ENCODE measurements around the gene PRAC1. TPM values are rescaled to one million over a fixed set of nuclear protein-coding genes. Genes with fewer than 3 reads are reported as not detected.

PRAC1 gene
- total RNA-seq, 1 experiment from 2014 or later: not detected

DNA sequence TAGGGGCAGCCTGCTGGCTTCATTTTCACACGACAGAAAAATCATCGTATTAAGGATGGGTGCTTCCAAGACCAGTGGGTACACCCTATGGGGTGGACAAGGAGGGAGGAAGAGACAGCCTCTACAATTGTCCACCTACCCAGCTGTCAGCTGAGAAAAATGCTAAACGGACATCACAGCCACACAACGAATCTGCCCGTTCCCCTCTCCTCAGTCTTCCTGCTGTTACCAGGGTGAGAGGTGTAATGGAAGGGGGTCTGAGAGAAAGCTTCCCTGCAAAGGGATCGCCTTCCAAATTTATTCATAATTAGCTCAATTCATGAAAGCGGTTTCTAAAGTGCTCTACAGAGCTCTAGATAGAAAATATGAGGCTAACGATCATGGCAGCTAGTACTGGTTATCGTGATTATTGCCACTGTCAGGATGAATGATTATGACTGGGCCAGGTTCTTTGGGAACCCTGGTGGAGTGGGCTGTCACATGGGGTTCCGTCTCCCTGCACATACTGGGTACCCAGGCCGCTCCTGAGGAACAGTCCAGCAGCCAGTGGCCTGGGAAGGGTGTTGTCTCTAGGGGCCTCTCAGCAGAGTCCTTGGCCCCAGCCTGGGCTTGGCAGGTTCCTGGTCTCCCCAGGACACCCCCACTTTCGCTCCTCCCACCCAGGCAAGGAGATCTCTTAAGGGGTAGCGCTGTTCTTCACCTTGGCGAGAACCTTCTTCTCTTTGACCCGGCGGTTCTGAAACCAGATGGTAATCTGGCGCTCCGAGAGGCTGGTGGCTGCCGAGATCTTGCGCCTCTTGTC, 4.0 kb upstream of the PRAC1 start:
- Histone ChIP-seq H3K9me3 (replicated peaks) (no peaks in the 10 kb centered on the region), H3K27me3 (replicated peaks) (peaks cover 95% of the 10 kb centered on the region), H3K27ac (no peak overlapping the region), H3K36me3 (no peaks in the 10 kb centered on the region), H3K4me3 (no peak overlapping the region), H3K4me1 (replicated peaks) (peaks cover 9% of the 10 kb centered on the region)
- no peak for DNase-seq (ENCODE audit: low read depth in 1 of 2, low spot score in 2 of 2)

DNA sequence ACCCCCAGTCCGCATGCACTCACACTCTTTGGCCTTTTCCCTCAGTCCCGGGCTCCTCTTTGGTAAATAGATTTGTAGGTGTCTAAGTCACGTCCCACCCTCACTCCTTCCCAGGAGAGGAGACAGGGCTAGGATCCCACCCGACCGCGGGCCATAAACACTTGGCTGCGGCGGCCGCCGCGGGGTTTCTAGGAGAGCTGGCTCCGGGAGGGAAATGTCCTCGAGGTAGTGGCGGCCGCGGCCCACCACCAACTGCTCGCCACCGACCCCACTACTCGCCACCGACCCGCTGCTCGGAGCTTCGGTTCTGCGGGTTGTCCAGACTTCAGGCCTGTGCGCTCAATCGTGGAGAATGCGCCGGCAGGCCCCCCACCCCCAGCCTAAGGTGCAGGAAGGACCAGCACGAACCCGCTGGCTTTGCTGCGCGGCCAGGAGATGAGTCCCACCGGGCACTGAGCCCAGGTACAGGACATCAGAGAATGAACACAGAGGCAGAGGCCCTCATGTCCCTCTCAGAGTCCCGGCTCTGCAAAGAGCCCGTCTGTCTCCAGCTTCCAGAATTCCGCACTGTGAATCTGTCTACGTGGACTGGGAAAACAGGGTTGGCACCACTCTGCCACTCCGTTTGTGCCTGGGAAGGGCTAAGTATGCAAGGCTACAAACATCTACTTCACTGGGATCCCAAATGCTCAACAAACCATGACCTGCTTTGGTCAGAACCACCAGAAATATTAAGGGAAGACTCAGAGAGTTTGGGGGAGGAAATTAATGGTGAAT, 3.2 kb upstream of the PRAC1 start:
- peaks cover 9% of the 10 kb centered on the region for H3K4me1 ChIP-seq (replicated peaks)
- H3K9me3 ChIP-seq (replicated peaks): no peaks in the 10 kb centered on the region
- no peaks in the 10 kb centered on the region for H3K36me3 ChIP-seq
- DNase-seq (ENCODE audit: low read depth in 1 of 2, low spot score in 2 of 2): no peak
- no peak overlapping the region for H3K4me3 ChIP-seq
- H3K27me3 ChIP-seq (replicated peaks): peaks cover 98% of the 10 kb centered on the region
- H3K27ac ChIP-seq: no peak overlapping the region

DNA sequence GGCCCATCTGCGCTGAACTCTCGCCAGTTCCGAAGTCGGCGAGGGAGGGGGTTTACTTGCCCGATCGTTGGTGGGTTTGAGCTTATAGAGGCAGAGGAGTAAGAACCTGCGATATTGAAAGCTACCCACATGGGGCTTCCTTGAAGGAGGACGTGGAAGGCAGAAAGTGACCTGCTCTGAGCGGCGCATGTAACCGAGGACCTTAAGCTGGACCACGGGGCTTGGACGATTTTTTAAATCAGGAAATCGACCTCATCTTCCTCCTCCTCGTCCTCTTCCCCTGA, 2.6 kb upstream of the PRAC1 start:
- peaks cover 98% of the 10 kb centered on the region for H3K27me3 ChIP-seq (replicated peaks)
- no peak overlapping the region for H3K27ac ChIP-seq
- no peaks in the 10 kb centered on the region for H3K36me3 ChIP-seq
- H3K9me3 ChIP-seq (replicated peaks): no peaks in the 10 kb centered on the region
- H3K4me3 ChIP-seq: no peak overlapping the region
- peaks cover 9% of the 10 kb centered on the region for H3K4me1 ChIP-seq (replicated peaks)
- no peak for DNase-seq (ENCODE audit: low read depth in 1 of 2, low spot score in 2 of 2)

DNA sequence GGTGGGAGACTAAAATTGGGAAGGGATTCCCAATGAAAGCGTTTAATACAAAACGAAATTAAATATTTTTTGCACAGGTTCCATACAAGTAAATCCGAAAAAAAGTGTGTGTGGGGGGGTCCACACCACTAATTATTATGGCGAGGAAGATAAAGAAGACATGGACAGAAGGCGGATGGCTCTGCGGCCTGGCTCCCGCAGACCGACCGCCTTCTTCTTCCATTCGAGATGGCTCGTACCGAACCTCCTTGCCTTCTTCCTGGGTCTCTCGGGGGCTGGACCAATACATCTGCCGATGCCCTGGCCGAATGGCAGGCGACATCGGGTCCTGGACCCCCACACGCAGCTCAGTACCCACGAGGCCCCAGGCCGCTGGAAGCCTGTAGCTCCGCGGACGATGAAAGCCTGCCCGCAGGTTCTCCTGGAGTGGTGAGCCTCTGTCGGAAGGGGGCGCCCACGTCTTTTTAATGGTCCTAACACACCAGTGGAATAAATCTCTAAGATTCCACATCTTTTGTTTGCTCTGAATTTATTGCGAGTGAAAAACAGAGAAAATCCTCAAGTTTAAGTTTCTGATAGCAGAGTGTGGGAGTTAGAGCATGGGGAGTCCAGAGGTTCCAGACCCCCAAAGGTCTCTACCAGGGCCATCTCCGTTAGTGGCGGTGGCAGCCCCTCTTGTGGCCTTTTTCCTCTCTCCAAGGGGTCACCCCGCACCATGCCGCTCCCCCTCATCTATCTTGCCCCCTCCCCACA, 2.1 kb upstream of the PRAC1 start:
- no peaks in the 10 kb centered on the region for H3K9me3 ChIP-seq (replicated peaks)
- H3K4me3 ChIP-seq: no peak overlapping the region
- no peak overlapping the region for H3K27ac ChIP-seq
- DNase-seq (ENCODE audit: low read depth in 1 of 2, low spot score in 2 of 2): peak; percentile 40 to 82
- peaks cover 9% of the 10 kb centered on the region for H3K4me1 ChIP-seq (replicated peaks)
- H3K36me3 ChIP-seq: no peaks in the 10 kb centered on the region
- H3K27me3 ChIP-seq (replicated peaks): peaks cover 98% of the 10 kb centered on the region

DNA sequence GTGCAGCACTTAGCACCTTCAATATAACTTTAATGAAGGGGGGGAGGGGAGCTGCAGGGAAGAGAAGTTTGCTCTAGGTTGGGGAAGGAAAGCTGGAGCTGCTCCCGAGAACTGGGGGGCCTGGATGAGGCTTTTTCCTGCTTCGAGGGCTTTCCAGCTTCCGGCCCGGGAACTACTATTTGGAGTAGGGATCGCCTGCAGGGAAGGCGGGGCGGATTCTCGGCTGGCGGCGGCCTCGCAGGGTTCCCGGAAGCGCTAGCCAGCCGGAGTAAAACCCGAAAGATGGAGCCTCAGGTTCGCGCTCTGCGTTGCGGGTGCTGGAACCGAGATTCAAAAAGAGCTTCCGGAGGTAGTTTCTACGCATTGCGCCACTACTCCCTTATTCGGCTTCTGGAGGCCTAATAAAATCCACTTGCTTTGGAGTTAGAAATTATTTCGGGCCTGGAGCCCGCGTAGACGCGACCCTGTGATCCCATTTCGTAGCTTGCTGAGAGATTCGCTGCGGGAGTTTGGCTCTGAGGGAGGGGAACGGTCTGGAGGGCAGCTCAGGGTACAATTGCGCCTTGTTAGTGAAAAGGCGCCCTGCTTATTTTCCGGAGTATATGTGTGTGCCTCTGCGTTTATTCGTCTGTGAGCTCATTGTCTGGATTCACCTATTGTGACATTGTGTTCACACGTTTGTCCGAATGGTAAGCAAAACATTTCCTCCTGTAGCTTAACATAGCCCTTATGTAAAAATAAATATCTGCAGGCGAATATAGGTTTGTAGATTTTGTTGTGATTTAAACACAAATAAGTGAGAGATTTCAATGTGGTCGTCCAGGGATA, 1.3 kb upstream of the PRAC1 start:
- peaks cover 100% of the 10 kb centered on the region for H3K27me3 ChIP-seq (replicated peaks)
- H3K27ac ChIP-seq: no peak overlapping the region
- H3K4me3 ChIP-seq: no peak overlapping the region
- H3K9me3 ChIP-seq (replicated peaks): peaks cover 7% of the 10 kb centered on the region
- no peak for DNase-seq (ENCODE audit: low read depth in 1 of 2, low spot score in 2 of 2)
- H3K36me3 ChIP-seq: no peaks in the 10 kb centered on the region
- peaks cover 7% of the 10 kb centered on the region for H3K4me1 ChIP-seq (replicated peaks)

DNA sequence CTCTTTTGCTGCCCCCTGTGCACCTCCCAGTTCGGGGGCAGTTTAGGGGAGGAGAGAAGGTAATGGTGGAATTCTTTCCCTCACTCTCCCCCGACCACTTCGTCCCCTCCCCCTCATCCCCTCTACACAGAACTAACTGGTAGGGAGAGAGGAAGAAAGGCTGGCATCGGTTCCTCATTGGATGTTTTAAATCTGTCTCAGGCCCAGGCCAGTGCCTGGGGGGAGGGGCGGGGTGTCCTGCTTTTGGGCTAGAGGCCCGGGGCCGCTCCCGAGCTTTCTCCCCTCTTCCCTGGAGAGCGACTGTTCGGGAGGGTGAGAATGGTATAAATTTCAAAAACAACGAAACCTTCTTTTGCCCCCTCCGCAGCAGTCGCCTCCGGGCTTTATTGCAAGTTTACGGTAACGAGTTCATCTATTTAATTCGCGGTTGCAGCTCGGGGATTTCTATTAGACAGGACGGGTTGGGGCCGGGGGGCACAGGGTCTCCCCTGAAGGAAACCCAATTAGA, 651 bp upstream of the PRAC1 start, which contains the start of gene PRAC2:
PRAC2 (plus strand) TSS at position 271 of the 508 bp plus-strand sequence. CDS start 1,226 bp downstream, outside the sequence.
- Histone ChIP-seq H3K4me1 (replicated peaks) (peaks cover under 1% of the 10 kb centered on the region; the same call in 1 of the 2 replicates), H3K27ac (no peak within 1 kb of the TSS), H3K9me3 (replicated peaks) (peaks cover 7% of the 10 kb centered on the region), H3K4me3 (no peak within 1 kb of the TSS), H3K27me3 (replicated peaks) (peaks cover 99% of the 10 kb centered on the region), H3K36me3 (no peaks in the 10 kb centered on the region)
- no peak for DNase-seq (ENCODE audit: low read depth in 1 of 2, low spot score in 2 of 2)

DNA sequence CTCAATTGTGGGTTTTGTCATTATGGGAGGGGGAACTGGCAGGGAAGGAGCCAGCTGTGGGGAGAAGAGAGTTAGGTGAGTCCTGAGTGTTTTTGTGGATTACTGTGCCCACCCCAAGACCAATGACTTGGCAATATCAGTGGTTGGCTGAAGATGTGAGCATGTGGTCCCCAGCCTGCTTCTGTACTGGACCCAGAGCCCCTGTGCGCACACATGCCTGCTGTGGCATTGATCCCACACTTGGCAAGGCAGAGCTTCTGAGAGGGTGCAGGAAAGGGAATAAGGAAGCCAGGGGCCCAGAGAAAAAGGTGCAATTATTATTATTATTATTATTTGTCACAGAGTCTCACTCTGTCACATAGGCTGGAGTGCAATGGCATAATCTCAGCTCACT, 1.3 kb downstream of the PRAC1 start:
- no peak for DNase-seq (ENCODE audit: low read depth in 1 of 2, low spot score in 2 of 2)
- H3K4me1 ChIP-seq (replicated peaks): no peaks in the 10 kb centered on the region

DNA sequence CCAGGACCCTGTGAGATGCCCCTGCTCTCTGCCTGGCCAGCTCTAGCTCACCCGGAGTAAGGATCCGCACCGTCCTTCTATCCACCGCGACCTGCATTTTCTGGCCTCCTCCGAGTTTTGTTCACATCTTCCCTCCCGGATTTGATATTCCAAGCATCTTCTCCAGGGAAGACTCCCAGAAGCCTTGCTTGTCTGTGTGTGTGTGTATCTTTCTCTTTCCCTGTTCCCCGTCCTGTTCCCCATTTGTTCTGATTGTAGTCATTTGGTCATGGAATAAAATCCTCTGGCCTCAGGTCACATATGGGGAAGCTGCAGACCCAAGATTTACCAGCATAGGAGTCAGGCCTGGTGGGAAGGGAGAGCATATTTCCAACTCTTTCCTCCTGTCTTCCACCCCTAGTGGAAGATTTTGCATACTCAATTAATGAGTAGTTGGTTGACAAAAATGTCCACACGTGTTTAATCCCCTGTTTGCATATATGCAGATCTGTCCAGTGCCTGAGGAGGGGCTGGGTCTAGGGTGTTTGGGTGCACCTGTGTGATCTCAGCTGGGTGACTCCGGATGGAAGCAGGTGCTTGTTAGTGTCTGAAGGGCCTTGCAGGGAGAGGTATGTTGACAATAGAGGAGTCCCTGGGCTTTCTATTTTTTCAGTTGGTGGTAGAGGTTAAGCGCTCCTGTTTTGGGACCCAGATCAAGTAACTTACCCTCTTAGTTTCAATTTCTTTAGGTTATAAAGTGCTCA, 1.9 kb downstream of the PRAC1 start:
- Histone ChIP-seq H3K9me3 (replicated peaks) (peaks cover 7% of the 10 kb centered on the region), H3K4me1 (replicated peaks) (no peaks in the 10 kb centered on the region), H3K27ac (no peak overlapping the region), H3K27me3 (replicated peaks) (peaks cover 97% of the 10 kb centered on the region), H3K36me3 (no peaks in the 10 kb centered on the region), H3K4me3 (no peak overlapping the region)
- no peak for DNase-seq (ENCODE audit: low read depth in 1 of 2, low spot score in 2 of 2)

More for the DNA sequence above, 1.3 kb downstream of the PRAC1 start:
- no peaks in the 10 kb centered on the region for H3K36me3 ChIP-seq
- H3K27ac ChIP-seq: no peak overlapping the region
- peaks cover 97% of the 10 kb centered on the region for H3K27me3 ChIP-seq (replicated peaks)
- H3K4me3 ChIP-seq: no peak overlapping the region
- peaks cover 7% of the 10 kb centered on the region for H3K9me3 ChIP-seq (replicated peaks)

DNA sequence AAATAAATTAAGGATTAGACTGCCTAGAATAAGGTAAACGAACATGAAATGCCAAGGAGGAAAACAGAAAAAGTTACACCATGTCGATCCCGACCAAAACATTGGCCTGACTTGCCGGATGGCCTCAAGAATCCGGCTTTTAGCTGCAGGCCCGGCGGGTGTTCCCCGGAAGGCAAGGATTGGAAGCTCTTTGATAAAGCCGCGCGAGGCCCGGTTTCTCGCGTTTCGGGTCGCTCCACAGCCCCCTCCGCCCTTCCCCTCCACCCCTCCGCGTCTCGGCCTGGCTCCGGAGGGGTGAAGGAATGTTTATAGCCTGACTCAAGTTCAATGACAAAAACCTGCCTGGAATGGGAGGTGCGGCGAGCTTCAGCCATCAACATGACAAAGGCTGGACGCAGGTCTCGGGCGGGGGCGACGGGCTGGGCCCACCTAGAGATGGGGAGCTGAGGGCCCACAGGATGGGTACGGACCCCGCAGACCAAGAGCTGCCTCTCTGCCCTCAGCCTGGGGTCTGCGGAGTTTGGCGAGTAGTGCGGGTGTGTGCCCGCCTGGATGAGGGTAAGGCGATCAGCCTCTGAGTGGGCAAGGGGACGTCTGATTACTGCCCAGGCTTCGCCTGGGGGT, 2.6 kb downstream of the PRAC1 start:
- Histone ChIP-seq H3K36me3 (no peaks in the 10 kb centered on the region), H3K4me3 (no peak overlapping the region), H3K9me3 (replicated peaks) (peaks cover 7% of the 10 kb centered on the region), H3K27me3 (replicated peaks) (peaks cover 97% of the 10 kb centered on the region), H3K4me1 (replicated peaks) (no peaks in the 10 kb centered on the region), H3K27ac (no peak overlapping the region)
- no peak for DNase-seq (ENCODE audit: low read depth in 1 of 2, low spot score in 2 of 2)

DNA sequence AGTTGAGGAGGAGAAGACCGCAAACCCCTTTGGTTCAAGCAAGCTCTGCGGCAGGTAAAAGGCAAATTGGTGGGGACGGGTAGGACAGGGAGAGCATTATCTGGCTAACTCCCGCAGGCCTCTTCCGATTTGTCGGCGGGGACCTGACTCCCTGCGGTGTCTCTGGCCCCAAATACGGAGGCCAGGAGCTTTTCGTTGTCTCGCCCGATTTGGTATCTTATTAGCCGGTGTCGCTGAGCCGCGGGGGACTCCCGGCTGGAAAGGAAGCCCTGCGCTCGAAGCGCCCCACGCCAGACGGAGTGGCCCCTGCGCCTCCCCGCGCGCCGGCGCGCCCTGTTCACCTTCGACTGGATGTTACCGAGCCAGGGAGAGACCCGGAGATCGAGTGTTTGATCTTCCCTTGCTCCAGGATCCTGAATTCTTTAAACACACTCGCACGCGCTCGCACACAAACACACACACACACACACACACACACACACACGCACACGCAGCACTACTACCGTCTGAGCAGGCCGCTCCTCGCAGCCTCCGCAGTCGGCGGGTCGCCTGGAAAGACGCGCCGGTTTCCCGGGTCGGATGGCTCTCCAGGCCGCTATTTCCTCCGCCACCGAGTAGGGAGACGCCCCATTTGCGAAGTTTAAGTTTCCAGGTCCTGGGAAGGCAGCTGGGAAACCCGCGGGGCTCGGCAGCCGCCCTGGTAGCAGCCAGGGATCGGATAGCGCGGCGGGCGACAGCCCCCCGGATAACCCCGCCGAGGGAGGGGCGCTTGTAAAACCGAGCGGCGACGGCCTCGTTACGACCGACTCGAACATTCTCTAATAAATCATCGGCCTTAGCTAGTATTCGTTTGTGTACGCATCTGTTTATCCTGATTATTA, 3.3 kb downstream of the PRAC1 start:
- no peak for DNase-seq (ENCODE audit: low read depth in 1 of 2, low spot score in 2 of 2)
- Histone ChIP-seq H3K4me3 (no peak overlapping the region), H3K9me3 (replicated peaks) (peaks cover 7% of the 10 kb centered on the region), H3K4me1 (replicated peaks) (no peaks in the 10 kb centered on the region), H3K27me3 (replicated peaks) (peaks cover 96% of the 10 kb centered on the region), H3K36me3 (no peaks in the 10 kb centered on the region), H3K27ac (no peak overlapping the region)

DNA sequence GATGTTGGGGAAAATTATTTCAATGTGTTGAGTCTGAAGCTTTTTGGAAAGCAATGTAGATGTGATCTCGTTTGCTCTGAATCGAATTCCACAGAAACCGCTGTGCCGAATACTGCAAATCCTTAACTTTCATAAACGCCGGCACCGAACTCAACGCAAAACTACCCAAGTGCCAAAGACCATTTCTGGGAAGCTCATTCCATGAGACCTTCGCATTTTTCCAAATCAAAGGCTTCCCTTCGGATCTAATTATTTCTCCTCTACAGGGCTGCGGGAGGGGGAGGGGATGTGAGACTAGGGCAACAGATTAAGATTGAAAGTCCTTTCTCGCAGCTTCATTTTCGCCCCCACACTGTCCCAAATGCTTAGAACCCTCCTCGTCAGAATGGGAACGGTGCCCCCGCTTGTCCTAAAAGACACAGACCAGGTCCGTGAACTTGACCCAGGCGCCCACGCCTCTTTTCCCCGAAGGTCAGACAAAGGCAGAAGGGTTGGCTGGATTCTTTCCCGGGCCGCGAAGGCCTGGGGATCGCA, 4.0 kb downstream of the PRAC1 start:
- H3K27ac ChIP-seq: no peak overlapping the region
- H3K27me3 ChIP-seq (replicated peaks): peaks cover 92% of the 10 kb centered on the region
- H3K9me3 ChIP-seq (replicated peaks): peaks cover 7% of the 10 kb centered on the region
- no peak overlapping the region for H3K4me3 ChIP-seq
- no peak for DNase-seq (ENCODE audit: low read depth in 1 of 2, low spot score in 2 of 2)
- no peaks in the 10 kb centered on the region for H3K36me3 ChIP-seq
- H3K4me1 ChIP-seq (replicated peaks): no peaks in the 10 kb centered on the region
